NAMALWA (cell line): ENCODE measurements around the gene GSTT2.

ENCODE experiments used
- DNase-seq: peaks from one replicate; pipeline ENCODE4 v3.0.0-alpha.2; 2015; ENCODE audit warnings: low spot score

GSTT2 gene

DNA sequence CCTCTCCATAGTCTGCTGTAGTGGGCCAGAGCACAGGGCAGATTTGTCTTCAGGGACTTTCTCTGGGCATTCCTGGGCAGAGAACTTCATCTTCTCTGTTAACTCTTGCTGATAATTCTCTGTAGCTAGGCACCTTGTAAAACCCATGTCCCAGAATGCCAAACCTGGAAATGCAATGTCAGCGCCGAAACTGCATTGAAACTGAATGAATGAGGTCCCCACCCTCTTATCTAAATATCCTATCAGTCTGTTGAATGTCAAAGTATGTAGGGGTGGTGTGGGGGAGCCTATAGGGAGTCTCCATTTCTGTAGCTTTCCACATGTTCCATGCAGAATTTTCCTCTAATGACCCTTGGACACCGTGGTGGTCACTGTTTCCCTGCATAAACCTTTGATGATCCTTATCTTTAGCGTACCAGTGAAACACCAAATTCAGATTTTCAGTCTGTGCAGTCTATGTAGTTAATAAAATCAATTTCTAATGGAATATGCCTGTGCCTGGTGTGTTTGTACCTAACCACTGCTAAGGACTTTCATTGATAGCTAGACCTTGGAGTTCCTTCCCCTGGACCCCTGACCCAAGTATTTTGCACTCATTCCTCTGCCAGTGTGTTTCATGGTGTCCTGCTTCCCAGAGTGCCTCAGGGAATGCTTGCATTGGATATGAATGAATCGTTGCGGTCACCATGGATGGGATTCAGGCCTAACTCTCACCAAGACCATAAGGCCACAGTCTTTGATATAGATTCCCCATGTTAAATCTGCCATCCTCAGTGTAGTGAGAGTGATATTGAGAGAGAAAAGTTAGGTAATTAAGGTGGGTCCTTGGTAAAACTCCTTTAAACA lies 28.7 kb downstream of the GSTT2 start:
- no peak for DNase-seq

DNA sequence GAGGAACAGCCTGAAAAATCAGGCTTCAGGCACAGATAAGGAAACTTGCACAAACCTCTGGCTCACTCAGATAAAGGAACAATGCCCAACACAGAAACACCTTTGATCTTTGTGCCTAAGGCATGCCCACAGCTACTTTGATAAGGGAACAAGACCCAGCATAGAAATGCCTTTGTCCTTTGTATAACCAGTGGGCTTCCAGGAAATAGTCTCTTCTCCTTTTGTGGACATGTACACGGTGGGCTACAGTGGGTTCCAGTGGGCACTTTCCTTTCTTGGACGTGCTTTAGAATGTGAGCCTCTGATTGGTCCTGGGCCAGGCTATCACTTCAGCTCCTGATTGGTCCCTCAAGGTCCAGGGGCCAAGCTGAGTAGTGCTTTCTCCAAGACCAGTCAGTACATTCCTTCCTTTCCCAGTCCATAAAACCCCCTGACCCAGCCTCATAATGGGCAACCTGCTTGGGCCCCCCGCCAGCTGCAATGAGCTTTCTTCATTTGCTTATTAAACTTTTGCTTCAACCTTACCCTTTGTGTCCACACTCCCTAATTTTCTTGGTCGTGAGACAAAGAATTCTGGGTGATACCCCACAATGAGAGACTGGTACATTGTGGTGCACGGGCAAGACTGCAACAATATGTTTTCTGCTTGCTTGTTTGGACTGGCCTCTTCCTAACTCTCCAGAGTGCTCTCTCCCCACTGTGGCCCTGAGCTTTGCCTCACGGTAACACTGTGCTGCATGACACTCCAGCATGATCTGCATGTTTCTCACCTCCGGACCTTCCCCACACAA lies 29.5 kb downstream of the GSTT2 start:
- peak; percentile 19 for DNase-seq

DNA sequence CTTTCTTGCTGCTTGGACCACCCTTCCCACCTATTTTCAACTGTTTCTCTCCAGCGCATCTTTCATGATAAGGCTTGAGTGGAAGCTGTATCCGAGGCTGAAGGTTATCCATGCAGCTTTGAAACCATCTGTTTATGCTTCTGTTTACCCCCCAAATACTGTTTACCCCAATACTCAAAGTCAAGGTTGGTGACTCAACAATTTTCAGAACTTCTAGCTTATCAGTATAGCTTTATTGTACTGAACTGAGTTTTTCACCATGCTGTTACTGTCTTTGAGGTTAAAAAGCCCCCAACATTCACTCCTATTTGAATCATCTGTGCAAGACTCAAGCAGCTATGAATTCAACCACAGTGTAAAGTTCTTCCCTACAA lies 30.1 kb downstream of the GSTT2 start:
- no peak for DNase-seq

DNA sequence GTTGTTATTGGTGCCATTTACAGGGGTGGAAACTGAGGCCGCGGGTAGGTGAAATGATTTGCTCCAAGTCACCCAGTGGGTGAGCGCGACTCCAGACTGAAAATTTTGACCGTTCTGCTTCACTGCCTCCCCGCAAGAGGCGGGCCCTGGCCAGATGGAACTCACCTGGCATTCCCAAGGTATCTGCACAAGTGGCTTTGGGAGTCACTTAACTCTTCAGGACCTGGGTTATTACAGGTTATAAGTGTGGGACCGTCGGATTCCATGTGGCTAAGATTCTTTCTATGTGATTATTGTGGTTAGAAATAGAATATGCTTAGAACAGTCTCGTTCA lies 31.8 kb downstream of the GSTT2 start:
- DNase-seq, result no peak

DNA sequence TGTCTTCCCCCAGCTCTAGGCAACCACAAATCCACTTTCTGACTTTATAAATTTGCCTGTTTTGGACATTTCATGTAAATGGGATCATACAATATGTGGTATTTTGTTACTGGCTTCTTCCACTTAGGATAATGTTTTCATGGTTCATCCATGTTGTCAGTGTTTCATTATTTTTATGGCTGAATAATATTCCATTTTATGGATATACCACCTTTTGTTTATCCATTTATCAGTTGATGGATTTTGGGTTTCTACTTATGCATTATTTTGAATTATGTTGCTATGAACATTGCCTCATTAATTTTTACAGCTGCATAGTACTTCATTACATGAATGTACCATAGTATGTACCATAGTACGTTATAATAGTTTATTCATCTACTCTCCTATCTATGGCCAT lies 36.2 kb downstream of the GSTT2 start:
- DNase-seq, result no peak

DNA sequence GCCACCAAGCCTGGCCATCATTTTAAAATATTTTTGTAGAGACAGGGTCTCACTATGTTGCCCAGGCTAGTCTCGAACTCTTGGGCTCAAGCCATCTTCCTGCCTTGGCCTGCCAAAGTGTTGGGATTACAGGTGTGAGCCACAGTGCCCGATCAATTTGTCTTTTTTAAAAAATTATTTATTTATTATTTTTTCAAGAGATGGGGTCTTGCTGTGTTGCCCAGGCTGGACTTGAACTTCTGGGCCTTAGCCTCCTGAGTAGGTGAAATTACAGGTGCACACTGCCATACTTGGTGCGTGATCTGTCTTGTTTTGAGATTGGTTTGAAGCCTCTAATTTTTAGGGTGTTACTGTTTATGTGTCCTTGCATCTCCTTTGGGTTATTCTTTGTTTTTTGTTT lies 41.4 kb downstream of the GSTT2 start:
- DNase-seq, result no peak

DNA sequence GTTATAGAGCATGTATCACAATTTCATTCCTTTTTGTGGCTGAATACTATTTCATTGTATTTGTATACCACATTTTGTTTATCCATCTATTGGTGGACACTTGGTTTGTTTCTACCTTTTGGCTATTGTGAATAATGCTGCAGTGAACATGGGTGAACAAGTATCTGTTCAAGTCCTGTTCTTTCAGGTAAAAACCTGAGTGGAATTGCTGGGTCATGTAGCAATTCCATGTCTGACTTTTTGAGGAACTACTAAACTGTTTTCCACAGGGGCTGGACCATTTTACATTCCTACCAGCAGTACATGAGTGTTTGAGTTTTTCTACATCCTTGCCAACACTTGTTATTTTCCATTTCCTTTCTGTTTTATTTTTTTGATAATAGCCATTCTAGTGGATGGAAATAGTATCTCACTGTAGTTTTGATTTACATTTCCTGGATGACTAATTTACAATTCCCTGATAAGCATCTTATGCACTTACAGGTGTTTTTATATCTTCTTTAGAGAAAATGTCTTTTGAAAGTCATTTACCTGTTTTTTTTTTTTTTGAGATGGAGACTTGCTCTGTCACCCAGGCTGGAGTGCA lies 43.4 kb downstream of the GSTT2 start:
- no peak for DNase-seq

DNA sequence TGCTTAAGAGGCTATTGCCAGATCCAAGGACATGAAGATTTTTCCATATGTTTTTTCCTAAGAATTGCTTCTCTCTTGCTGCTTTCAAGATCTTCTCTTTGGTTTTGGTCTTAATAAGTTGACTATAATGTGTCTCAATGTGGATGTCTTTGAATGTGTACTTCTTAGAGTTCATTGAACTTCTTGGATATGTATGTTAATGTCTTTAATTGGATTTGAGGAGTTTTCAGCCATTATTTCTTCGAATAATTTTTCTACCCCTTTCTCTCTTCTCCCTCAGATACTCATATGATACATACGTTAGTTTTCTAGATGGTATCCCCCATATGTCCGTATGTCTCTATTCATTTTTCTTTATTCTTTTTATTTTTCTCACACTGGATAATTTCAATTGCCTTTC lies 44.4 kb downstream of the GSTT2 start:
- no peak for DNase-seq

DNA sequence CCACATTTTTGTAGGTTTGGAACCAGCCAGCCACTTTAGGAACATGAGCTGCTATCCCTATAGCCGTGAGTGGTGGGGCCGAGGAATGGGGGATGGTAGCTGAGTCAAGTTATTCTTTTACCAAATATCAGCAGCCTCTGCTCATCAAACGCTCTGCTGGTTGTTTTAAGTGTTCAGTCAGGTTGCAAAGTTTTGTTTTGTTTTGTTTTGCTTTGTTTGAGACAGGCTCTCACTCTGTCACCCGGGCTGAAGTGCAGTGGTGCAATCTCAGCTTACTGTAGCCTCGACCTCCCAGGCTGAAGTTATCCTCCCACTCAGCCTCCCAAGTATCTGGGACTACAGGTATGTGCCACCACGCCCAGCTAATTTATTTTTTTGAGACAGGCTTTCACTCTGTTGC lies 45.5 kb downstream of the GSTT2 start:
- DNase-seq, result no peak

DNA sequence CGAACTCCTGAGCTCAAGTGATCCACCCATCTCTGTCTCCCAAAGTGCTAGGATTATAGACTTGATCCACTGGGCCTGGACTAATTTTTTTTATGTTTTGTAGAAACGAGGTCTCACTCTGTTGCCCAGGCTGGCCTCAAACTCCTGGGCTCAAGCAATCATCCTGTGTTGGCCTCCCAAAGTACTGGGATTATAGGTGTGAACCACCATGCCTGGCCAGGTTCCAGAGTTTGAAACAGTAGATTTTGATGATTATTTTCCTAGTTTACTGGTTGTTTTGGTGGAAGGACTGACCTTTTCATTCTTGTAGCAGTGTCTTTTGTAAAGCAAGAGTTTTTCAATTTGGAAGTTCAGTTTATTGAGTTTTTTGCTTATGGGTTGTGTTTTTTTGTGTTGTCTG lies 46.1 kb downstream of the GSTT2 start:
- DNase-seq, result no peak

DNA sequence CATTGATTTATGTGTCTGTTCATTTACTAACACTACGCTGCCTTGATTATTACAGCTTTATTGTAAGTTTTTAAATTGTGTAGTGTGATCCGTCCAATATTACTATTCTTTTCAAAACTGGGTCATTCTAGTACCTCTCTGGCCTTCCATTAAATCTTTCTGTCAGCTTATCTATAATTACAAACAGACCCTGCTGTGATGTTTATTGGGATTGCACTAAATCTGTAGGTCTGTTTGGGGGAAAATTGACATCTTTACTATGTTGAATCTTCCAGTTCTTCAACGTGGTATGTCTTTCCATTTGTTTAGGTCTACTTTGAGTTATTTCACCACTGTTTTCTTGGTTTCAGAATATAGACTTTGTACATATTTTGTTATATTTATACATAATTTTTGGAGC lies 46.8 kb downstream of the GSTT2 start:
- DNase-seq, result no peak

DNA sequence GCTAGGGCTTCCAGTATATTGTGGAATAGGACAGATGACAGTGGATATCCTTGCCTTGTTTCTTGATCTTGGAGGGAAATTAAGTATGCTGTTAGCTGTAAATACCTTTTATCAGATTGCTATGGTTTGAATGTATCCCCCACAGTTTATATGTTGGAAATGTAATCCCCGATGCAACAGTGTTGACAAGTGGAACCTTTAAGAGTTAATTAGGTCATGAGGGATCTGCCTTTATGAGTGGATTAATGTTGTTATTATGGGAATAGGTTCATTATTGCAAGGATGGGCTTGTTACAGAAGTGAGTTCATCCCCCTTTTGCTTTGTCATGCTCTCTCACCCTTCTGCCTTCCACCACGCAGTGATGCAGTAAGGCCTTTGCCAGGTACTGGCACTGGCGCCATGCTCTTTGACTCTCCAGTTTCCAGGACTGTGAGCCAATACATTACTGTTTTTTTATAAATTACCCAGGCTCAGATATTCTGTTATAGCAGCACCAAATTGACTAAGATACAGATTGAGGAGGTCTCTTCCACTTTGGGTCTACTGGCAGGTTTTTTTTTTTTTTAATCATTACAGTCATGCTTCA lies 47.5 kb downstream of the GSTT2 start:
- DNase-seq, result no peak

DNA sequence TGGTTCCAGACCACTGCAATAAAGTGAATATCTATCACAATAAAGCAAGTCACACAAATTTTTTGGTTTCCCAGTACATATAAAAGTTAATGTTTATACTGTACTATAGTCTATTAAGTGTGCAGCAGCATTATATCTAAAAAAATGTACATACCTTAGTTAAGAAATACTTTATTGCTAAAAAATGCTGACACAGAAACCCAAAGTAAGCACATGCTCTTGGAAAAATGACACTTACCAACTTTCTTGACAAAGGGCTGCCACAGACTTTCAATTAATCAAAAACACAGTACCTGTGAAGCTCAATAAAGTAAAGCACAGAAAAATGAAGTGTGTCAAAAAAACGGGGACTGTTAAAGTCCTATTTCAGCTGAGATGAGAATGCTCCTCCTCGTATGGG lies 48.1 kb downstream of the GSTT2 start:
- DNase-seq, result no peak

DNA sequence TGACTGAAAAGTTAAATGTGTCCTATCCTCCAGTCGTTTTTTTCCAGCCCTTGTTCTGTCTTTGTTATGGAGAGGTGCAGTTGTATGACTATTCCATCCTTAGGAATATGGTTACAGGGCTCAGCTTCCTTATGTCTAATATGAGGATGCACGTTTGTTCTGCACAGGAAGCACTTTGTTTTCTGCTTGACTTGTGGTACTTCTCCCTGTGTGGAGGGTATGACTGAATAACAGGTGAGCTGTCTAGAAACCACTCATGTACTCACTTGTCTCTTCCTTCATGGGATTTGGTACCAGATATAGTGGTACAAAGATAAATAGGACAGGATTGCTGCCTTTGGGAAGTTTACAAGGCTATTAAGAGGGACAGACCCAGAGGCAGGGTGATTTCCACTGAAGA lies 48.6 kb downstream of the GSTT2 start:
- DNase-seq, result no peak

DNA sequence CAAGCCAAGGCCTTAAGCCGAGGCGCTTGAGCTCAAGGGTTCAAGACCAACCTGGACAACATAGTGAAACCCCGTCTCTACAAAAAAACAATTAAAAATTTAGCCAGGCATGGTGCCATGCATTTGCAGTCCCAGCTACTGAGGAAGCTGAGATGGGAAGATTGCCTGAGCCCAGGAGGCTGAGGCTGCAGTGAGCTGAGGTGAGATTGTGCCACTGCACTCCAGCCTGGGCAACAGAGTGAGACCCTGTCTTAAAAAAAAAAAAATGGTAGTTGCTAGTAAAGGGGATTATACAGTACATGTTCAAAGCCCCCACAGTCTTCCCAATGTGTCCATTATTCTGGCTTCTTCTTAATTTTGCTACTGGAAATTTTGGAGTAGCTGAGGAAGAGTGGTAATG lies 49.4 kb downstream of the GSTT2 start:
- DNase-seq, result no peak

DNA sequence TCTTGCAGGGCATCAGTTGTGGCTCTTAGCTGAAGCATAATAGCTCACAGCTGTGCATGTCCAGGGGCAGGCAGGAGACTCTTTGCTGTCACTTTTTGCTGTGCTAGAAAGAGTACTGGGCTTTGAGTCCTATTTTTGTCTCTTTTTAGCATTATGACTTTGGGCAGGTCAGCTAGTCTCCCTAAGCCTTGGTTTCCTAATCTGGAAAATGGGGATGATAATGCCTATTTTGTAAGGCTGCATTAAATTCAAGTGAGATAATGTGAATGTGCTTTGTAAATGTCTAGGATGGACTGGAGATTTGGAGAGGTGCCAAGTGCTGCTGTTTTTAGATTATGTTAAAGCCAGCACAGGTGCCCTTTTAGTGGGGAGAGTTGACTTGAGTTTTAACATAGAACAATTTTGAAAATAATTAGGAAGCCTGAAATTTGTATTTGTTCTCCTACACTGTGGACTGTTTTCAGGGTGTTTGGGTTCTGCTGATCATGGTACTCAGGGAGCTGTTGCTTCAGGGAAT lies 50.3 kb downstream of the GSTT2 start:
- DNase-seq, result no peak
